ENCODE results near the gene PTPRN2.

GRCh38 chr7:158285383-158285770 lies 302.2 kb downstream of the PTPRN2 start:
- TF ChIP-seq, protein P1, sequence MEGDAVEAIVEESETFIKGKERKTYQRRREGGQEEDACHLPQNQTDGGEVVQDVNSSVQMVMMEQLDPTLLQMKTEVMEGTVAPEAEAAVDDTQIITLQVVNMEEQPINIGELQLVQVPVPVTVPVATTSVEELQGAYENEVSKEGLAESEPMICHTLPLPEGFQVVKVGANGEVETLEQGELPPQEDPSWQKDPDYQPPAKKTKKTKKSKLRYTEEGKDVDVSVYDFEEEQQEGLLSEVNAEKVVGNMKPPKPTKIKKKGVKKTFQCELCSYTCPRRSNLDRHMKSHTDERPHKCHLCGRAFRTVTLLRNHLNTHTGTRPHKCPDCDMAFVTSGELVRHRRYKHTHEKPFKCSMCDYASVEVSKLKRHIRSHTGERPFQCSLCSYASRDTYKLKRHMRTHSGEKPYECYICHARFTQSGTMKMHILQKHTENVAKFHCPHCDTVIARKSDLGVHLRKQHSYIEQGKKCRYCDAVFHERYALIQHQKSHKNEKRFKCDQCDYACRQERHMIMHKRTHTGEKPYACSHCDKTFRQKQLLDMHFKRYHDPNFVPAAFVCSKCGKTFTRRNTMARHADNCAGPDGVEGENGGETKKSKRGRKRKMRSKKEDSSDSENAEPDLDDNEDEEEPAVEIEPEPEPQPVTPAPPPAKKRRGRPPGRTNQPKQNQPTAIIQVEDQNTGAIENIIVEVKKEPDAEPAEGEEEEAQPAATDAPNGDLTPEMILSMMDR (conservative IDR thresholded peaks at IDR 0.05; ENCODE audit: low read depth, low read length): no peak
- no peak for TF ChIP-seq EZH2 (IDR thresholded peaks at IDR 0.05; ENCODE audit: borderline replicate concordance, low read depth, low read length, poor library complexity, severe bottlenecking)

Measured in A673 (cell line).